HepG2 (cell line): ENCODE results near the gene SH2D3A. TPM values are rescaled to one million over a fixed set of nuclear protein-coding genes. Genes with fewer than 3 reads are reported as not detected.

ENCODE experiments used
- CTCF ChIP-seq: sonication (generic); formaldehyde crosslinking; IDR thresholded peaks from 2 replicates; pipeline ENCODE4 v1.5.0; 2020; ENCODE audit warnings: mild to moderate bottlenecking, missing genetic modification reagents, moderate library complexity
- HNRNPUL1 ChIP-seq: fragments of 200-400 bp; formaldehyde crosslinking; IDR thresholded peaks from 2 replicates; pipeline ENCODE4 v1.6.1; 2017; ENCODE audit warnings: low read depth, mild to moderate bottlenecking, low read length, moderate library complexity
- NONO ChIP-seq, 2 experiments: fragments of 450-650 bp in 1 of 2; sonication (generic) in 1 of 2; formaldehyde crosslinking in 1 of 2; IDR thresholded peaks in 1 of 2; conservative IDR thresholded peaks in 1 of 2; 2 replicates each; pipeline versions ENCODE4 v1.6.1 to v1.8.0; 2017 to 2022; ENCODE audit warnings: mild to moderate bottlenecking in 1 of 2, missing genetic modification reagents in 1 of 2, moderate library complexity in 1 of 2
- NR0B2 ChIP-seq: sonication (generic); formaldehyde crosslinking; IDR thresholded peaks from 2 replicates; pipeline ENCODE4 v1.4.0; 2020; ENCODE audit warnings: mild to moderate bottlenecking, missing genetic modification reagents
- PCBP1 ChIP-seq: fragments of 200-400 bp; formaldehyde crosslinking; IDR thresholded peaks from 2 replicates; pipeline ENCODE4 v1.6.1; 2017; ENCODE audit warnings: mild to moderate bottlenecking, low read depth, low read length, borderline replicate concordance
- RBFOX2 ChIP-seq: fragments of 200-400 bp; formaldehyde crosslinking; IDR thresholded peaks from 2 replicates; pipeline ENCODE4 v1.6.1; 2017; ENCODE audit warnings: low read depth, mild to moderate bottlenecking, low read length
- RFXAP ChIP-seq: sonication (generic); formaldehyde crosslinking; IDR thresholded peaks from 2 replicates; pipeline ENCODE4 v1.4.0; 2020; ENCODE audit warnings: missing genetic modification reagents, borderline replicate concordance
- RORA ChIP-seq: sonication (generic); formaldehyde crosslinking; IDR thresholded peaks from 2 replicates; pipeline ENCODE4 v1.5.0; 2020; ENCODE audit warnings: mild to moderate bottlenecking, missing genetic modification reagents, moderate library complexity
- SOX13 ChIP-seq, 3 experiments: fragments of 450-650 bp in 1 of 3; sonication (generic) in 1 of 3; formaldehyde crosslinking in 1 of 3; IDR thresholded peaks in 2 of 3; conservative IDR thresholded peaks in 1 of 3; 2 replicates each; pipeline versions ENCODE4 v1.5.0 to v1.6.1; 2016 to 2020; ENCODE audit warnings: antibody characterized with exemption in 1 of 3, mild to moderate bottlenecking in 1 of 3, missing compliant biosample characterization in 1 of 3, missing genetic modification reagents in 1 of 3, moderate library complexity in 1 of 3
- SP4 ChIP-seq: sonication (generic); formaldehyde crosslinking; IDR thresholded peaks from 2 replicates; pipeline ENCODE4 v1.8.1; 2023; ENCODE audit warnings: mild to moderate bottlenecking, missing genetic modification reagents
- TCF12 ChIP-seq, 2 experiments: fragments of 450-650 bp in 1 of 2; sonication (generic) in 1 of 2; formaldehyde crosslinking in 1 of 2; IDR thresholded peaks; 2 replicates each; pipeline versions ENCODE4 v1.6.1 to v1.8.0; 2017 to 2022; ENCODE audit warnings: antibody characterized with exemption in 1 of 2, mild to moderate bottlenecking in 1 of 2, missing genetic modification reagents in 1 of 2, moderate library complexity in 1 of 2
- ZBTB33 ChIP-seq: sonication (generic); formaldehyde crosslinking; IDR thresholded peaks from 2 replicates; pipeline ENCODE4 v1.4.0; 2020; ENCODE audit warnings: missing genetic modification reagents
- ZFAT ChIP-seq: sonication (generic); formaldehyde crosslinking; conservative IDR thresholded peaks from 2 replicates; pipeline ENCODE4 v1.8.1; 2023; ENCODE audit warnings: missing genetic modification reagents, inconsistent platforms
- ZMYM3 ChIP-seq: sonication (generic); formaldehyde crosslinking; IDR thresholded peaks from 2 replicates; pipeline ENCODE4 v1.5.1; 2020; ENCODE audit warnings: mild to moderate bottlenecking, missing genetic modification reagents
- ZNF207 ChIP-seq: fragments of 450-650 bp; IDR thresholded peaks from 2 replicates; pipeline ENCODE4 v1.6.1; 2016; ENCODE audit warnings: antibody characterized with exemption, borderline replicate concordance
- ZNF264 ChIP-seq: sonication (generic); formaldehyde crosslinking; IDR thresholded peaks from 2 replicates; pipeline ENCODE4 v1.4.0; 2020; ENCODE audit warnings: missing genetic modification reagents
- ZNF335 ChIP-seq: sonication (generic); formaldehyde crosslinking; IDR thresholded peaks from 2 replicates; pipeline ENCODE4 v1.4.0; 2020; ENCODE audit warnings: missing genetic modification reagents
- ZNF546 ChIP-seq: sonication (generic); formaldehyde crosslinking; conservative IDR thresholded peaks from 2 replicates; pipeline ENCODE4 v1.8.1; 2023; ENCODE audit warnings: mild to moderate bottlenecking, missing genetic modification reagents
- ZSCAN21 ChIP-seq: sonication (generic); formaldehyde crosslinking; IDR thresholded peaks from 2 replicates; pipeline ENCODE4 v1.8.0; 2022; ENCODE audit warnings: mild to moderate bottlenecking, missing genetic modification reagents, moderate library complexity, borderline replicate concordance
- ZXDC ChIP-seq: sonication (generic); formaldehyde crosslinking; IDR thresholded peaks from 2 replicates; pipeline ENCODE4 v1.5.0; 2020; ENCODE audit warnings: mild to moderate bottlenecking, missing genetic modification reagents
- polyA plus RNA-seq, 8 experiments: library from polyadenylated mRNA; depleted of rRNA in 3 of 8; stranded (reverse) in 7 of 8; unstranded in 1 of 8; fragments of >200 nt; fragmentation: Illumina TruSeq in 4 of 8; extraction: Trizol in 4 of 8; gene quantifications; 2 replicates each; pipeline versions ENCODE4 v1.2.1 to v1.2.3, GENCODE V29; 2011 to 2016; ENCODE audit warnings: low read depth in 4 of 8, missing spikeins in 1 of 8, mixed read lengths in 1 of 8; ENCODE audit not compliant: insufficient read depth in 1 of 8
- total RNA-seq, 5 experiments: library from RNA; depleted of rRNA; stranded (reverse); fragments of >200 nt; fragmentation: Illumina TruSeq; extraction: Trizol; gene quantifications; 2 replicates each; pipeline ENCODE4 v1.2.3, GENCODE V29; 2016; ENCODE audit warnings: low read depth in 1 of 5

Gene SH2D3A
- total and polyA plus RNA-seq, 2 of the 13 experiments (the other 11 are each of a cell fraction or from before 2014, with no cell fraction given), result 1.0 to 2.2 TPM

GRCh38 chr19:6733338-6734095 is 33.7 kb downstream of the SH2D3A start (continued):
- TF ChIP-seq CTCF (CRISPR knock-in tag), result peak; percentile 45; the same call in 1 of the 2 replicates
- TF ChIP-seq NONO (IDR thresholded peaks at IDR 0.05), result no peak
- no peak; the same call in 1 of the 2 replicates for TF ChIP-seq NONO (CRISPR knock-in tag; conservative IDR thresholded peaks at IDR 0.05)
- TF ChIP-seq ZSCAN21 (CRISPR knock-in tag), result 0 out of 2 replicates have a peak, but pooled peaks have one; percentile 1
- TF ChIP-seq ZMYM3 (CRISPR knock-in tag), result peak; percentile 79
- TF ChIP-seq ZNF546 (CRISPR knock-in tag), result no peak
- TF ChIP-seq TCF12 (IDR thresholded peaks at IDR 0.05), result no peak
- TF ChIP-seq TCF12 (CRISPR knock-in tag; IDR thresholded peaks at IDR 0.05), result no peak
- no peak for TF ChIP-seq ZNF207
- TF ChIP-seq SP4, result no peak
- no peak for TF ChIP-seq ZNF335
- no peak for TF ChIP-seq NR0B2 (CRISPR knock-in tag)
- no peak for TF ChIP-seq RFXAP (CRISPR knock-in tag)
- TF ChIP-seq PCBP1, result 0 out of 2 replicates have a peak, but pooled peaks have one; percentile 13
- no peak for TF ChIP-seq ZNF264 (CRISPR knock-in tag)
- no peak for TF ChIP-seq RORA (CRISPR knock-in tag)
- peak; percentile 42 for TF ChIP-seq RBFOX2
- TF ChIP-seq ZXDC (CRISPR knock-in tag), result no peak
- TF ChIP-seq SOX13 (IDR thresholded peaks at IDR 0.05), result no peak
- no peak for TF ChIP-seq SOX13 (CRISPR knock-in tag; conservative IDR thresholded peaks at IDR 0.05 in 1 of 2, IDR thresholded peaks at IDR 0.05 in 1 of 2)
- no peak for TF ChIP-seq ZFAT (CRISPR knock-in tag)
- TF ChIP-seq HNRNPUL1, result no peak
- peak; percentile 91 for TF ChIP-seq ZBTB33
